ENCODE results near the gene SEPTIN14.
"Not testable (repeated sequence)": the region's sequence is repeated elsewhere in the genome, so short reads cannot be mapped to it uniquely, and the experiment has no call there.

Gene SEPTIN14

GRCh38 chr7:55862652-55863051 is at the start of gene SEPTIN14:
Gene SEPTIN14, minus strand, starts transcription at chr7:55862752. Its CDS starts 756 bp downstream, at chr7:55861996.
- DNase-seq, result not testable (repeated sequence)

GRCh38 chr7:55903985-55904759 is 41.6 kb upstream of the SEPTIN14 start:
- DNase-seq, result no peak

- DNase-seq, result not testable (repeated sequence)
Observed at GRCh38 chr7:55901059-55901458, 38.5 kb upstream of the SEPTIN14 start.

- no peak for DNase-seq
Observed at GRCh38 chr7:55898287-55898686, 35.7 kb upstream of the SEPTIN14 start.

- DNase-seq, result no peak
Observed at GRCh38 chr7:55895021-55895420, 32.5 kb upstream of the SEPTIN14 start.

- DNase-seq, result no peak
Observed at GRCh38 chr7:55893940-55894339, 31.4 kb upstream of the SEPTIN14 start.

GRCh38 chr7:55888378-55888777 is 25.8 kb upstream of the SEPTIN14 start:
- DNase-seq, result not testable (repeated sequence)

GRCh38 chr7:55887821-55888247 is 25.3 kb upstream of the SEPTIN14 start:
- DNase-seq, result no peak

GRCh38 chr7:55884321-55884720 is 21.8 kb upstream of the SEPTIN14 start:
- no peak for DNase-seq

- no peak for DNase-seq
Observed at GRCh38 chr7:55878691-55879090, 16.1 kb upstream of the SEPTIN14 start.

- DNase-seq, result no peak
Observed at GRCh38 chr7:55877308-55877707, 14.8 kb upstream of the SEPTIN14 start.

- no peak for DNase-seq
Observed at GRCh38 chr7:55873765-55874164, 11.2 kb upstream of the SEPTIN14 start.

GRCh38 chr7:55871932-55872485 is 9.5 kb upstream of the SEPTIN14 start:
- no peak for DNase-seq

- not testable (repeated sequence) for DNase-seq
Observed at GRCh38 chr7:55868989-55869388, 6.4 kb upstream of the SEPTIN14 start.

- DNase-seq, result not testable (repeated sequence)
Observed at GRCh38 chr7:55845164-55845563, 17.4 kb downstream of the SEPTIN14 start.

GRCh38 chr7:55838595-55838994 is 24.0 kb downstream of the SEPTIN14 start:
- DNase-seq, result no peak

- no peak for DNase-seq
Observed at GRCh38 chr7:55827577-55827976, 35.0 kb downstream of the SEPTIN14 start.

- DNase-seq, result no peak
Observed at GRCh38 chr7:55818686-55819085, 43.9 kb downstream of the SEPTIN14 start.

GRCh38 chr7:55797260-55797659 is 65.3 kb downstream of the SEPTIN14 start:
- DNase-seq, result not testable (repeated sequence)

- no peak for DNase-seq
Observed at GRCh38 chr7:55794527-55794926, 68.0 kb downstream of the SEPTIN14 start.

GRCh38 chr7:55792048-55792447 is 70.5 kb downstream of the SEPTIN14 start:
- DNase-seq, result no peak

- DNase-seq, result no peak
Observed at GRCh38 chr7:55787796-55788195, 74.8 kb downstream of the SEPTIN14 start.

- no peak for DNase-seq
Observed at GRCh38 chr7:55786901-55787300, 75.7 kb downstream of the SEPTIN14 start.

GRCh38 chr7:55785444-55785843 is 77.1 kb downstream of the SEPTIN14 start:
- not testable (repeated sequence) for DNase-seq

- no peak for DNase-seq
Observed at GRCh38 chr7:55784151-55784550, 78.4 kb downstream of the SEPTIN14 start.

Data from DMS 273 treated with DMSO at 0.1 percent for 48 hours (cell line).